Measurements from ENCODE around the gene HTR3A. TPM values are rescaled to one million over a fixed set of nuclear protein-coding genes. Genes with fewer than 3 reads are reported as not detected.

Gene HTR3A
- total and polyA plus RNA-seq, 2 donors (not counting 1 experiment from before 2014, with no cell fraction given): not detected

DNA sequence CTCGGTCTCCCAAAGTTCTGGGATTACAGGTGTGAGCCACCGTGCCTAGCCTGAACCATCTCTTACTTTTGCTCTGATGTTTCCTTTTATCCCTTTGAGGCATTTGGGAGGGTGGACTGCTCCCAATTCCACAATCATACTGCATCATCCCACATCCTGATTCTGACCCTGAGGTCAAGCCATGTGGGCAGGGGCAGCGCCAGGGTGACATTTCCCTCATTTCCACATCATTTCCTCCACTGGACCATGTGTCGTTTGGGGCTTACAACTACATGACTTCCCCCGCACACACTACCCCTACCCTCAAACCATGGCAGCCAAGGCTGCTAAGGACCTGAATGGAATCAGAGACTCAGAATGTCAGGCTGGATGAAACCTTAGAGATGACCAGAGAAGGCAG lies 58.2 kb downstream of the HTR3A start:
- H2AFZ ChIP-seq (ENCODE audit: low read length): no peak overlapping the region
- H3K4me1 ChIP-seq (ENCODE audit: control insufficient read depth, extremely low read depth, insufficient read depth, low read length): no peaks in the 10 kb centered on the region
- H3K9ac ChIP-seq (ENCODE audit: insufficient read depth, low read length): no peak overlapping the region
- no peak overlapping the region for H3K27ac ChIP-seq (ENCODE audit: insufficient read depth, low read length)
- TF ChIP-seq, protein P1, sequence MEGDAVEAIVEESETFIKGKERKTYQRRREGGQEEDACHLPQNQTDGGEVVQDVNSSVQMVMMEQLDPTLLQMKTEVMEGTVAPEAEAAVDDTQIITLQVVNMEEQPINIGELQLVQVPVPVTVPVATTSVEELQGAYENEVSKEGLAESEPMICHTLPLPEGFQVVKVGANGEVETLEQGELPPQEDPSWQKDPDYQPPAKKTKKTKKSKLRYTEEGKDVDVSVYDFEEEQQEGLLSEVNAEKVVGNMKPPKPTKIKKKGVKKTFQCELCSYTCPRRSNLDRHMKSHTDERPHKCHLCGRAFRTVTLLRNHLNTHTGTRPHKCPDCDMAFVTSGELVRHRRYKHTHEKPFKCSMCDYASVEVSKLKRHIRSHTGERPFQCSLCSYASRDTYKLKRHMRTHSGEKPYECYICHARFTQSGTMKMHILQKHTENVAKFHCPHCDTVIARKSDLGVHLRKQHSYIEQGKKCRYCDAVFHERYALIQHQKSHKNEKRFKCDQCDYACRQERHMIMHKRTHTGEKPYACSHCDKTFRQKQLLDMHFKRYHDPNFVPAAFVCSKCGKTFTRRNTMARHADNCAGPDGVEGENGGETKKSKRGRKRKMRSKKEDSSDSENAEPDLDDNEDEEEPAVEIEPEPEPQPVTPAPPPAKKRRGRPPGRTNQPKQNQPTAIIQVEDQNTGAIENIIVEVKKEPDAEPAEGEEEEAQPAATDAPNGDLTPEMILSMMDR (conservative IDR thresholded peaks at IDR 0.05 in 1 of 2, IDR thresholded peaks at IDR 0.05 in 1 of 2; ENCODE audit: low read depth in 1 of 2, low read length in 2 of 2): no peak
- no peak for TF ChIP-seq EZH2 (IDR thresholded peaks at IDR 0.05; ENCODE audit: low read length, missing control alignments)
- H3K4me3 ChIP-seq (replicated peaks in 1 of 4; ENCODE audit: control extremely low read depth in 1 of 4, insufficient read depth in 1 of 4, low read depth in 3 of 4, low read length in 4 of 4): no peak overlapping the region
- H3K79me2 ChIP-seq (ENCODE audit: control insufficient read depth, insufficient read depth, low read length): no peaks in the 10 kb centered on the region
- no peaks in the 10 kb centered on the region for H3K9me3 ChIP-seq (ENCODE audit: control insufficient read depth, insufficient read depth, low read depth, low read length)
- no peaks in the 10 kb centered on the region for H3K27me3 ChIP-seq (ENCODE audit: control insufficient read depth, insufficient read depth, low read length)
- no peak for DNase-seq (ENCODE audit: low read depth in 2 of 2)
- H3K36me3 ChIP-seq (ENCODE audit: control insufficient read depth, insufficient read depth, low read length): no peaks in the 10 kb centered on the region
- H4K20me1 ChIP-seq (ENCODE audit: control insufficient read depth, extremely low read depth, insufficient read depth, low read length): no peaks in the 10 kb centered on the region
- H3K4me2 ChIP-seq (ENCODE audit: extremely low read depth, insufficient read depth, low read length): no peak overlapping the region

DNA sequence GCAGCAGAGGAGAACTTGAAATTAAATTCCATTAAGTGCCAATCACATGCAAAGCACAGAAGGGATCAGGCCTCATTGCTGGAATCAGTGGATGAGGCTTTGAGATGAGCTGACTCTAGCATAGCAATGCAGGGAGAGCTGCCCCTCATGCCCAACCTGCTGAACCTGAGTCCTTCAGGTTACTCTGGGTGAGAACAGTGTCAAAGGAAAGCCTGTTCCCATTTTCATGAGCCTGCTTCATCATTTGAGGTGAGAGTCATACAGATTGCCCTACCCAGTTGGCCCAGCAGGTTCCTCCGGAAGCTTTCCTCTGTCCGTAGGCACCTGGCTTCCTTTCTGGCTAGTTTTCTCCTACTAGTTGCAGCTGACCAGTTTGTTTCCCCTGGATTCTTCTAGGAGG lies 58.7 kb downstream of the HTR3A start:
- no peak for TF ChIP-seq EZH2 (IDR thresholded peaks at IDR 0.05; ENCODE audit: low read length, missing control alignments)
- TF ChIP-seq, protein P1 (conservative IDR thresholded peaks at IDR 0.05 in 1 of 2, IDR thresholded peaks at IDR 0.05 in 1 of 2; ENCODE audit: low read depth in 1 of 2, low read length in 2 of 2): no peak
- no peaks in the 10 kb centered on the region for H3K79me2 ChIP-seq (ENCODE audit: control insufficient read depth, insufficient read depth, low read length)
- no peak overlapping the region for H3K27ac ChIP-seq (ENCODE audit: insufficient read depth, low read length)
- no peak for DNase-seq (ENCODE audit: low read depth in 2 of 2)
- no peak overlapping the region for H3K4me3 ChIP-seq (replicated peaks in 1 of 4; ENCODE audit: control extremely low read depth in 1 of 4, insufficient read depth in 1 of 4, low read depth in 3 of 4, low read length in 4 of 4)
- no peaks in the 10 kb centered on the region for H4K20me1 ChIP-seq (ENCODE audit: control insufficient read depth, extremely low read depth, insufficient read depth, low read length)
- H3K4me2 ChIP-seq (ENCODE audit: extremely low read depth, insufficient read depth, low read length): no peak overlapping the region
- H3K9me3 ChIP-seq (ENCODE audit: control insufficient read depth, insufficient read depth, low read depth, low read length): no peaks in the 10 kb centered on the region
- no peak overlapping the region for H3K9ac ChIP-seq (ENCODE audit: insufficient read depth, low read length)
- H3K36me3 ChIP-seq (ENCODE audit: control insufficient read depth, insufficient read depth, low read length): no peaks in the 10 kb centered on the region
- no peaks in the 10 kb centered on the region for H3K27me3 ChIP-seq (ENCODE audit: control insufficient read depth, insufficient read depth, low read length)
- no peaks in the 10 kb centered on the region for H3K4me1 ChIP-seq (ENCODE audit: control insufficient read depth, extremely low read depth, insufficient read depth, low read length)
- H2AFZ ChIP-seq (ENCODE audit: low read length): no peak overlapping the region

DNA sequence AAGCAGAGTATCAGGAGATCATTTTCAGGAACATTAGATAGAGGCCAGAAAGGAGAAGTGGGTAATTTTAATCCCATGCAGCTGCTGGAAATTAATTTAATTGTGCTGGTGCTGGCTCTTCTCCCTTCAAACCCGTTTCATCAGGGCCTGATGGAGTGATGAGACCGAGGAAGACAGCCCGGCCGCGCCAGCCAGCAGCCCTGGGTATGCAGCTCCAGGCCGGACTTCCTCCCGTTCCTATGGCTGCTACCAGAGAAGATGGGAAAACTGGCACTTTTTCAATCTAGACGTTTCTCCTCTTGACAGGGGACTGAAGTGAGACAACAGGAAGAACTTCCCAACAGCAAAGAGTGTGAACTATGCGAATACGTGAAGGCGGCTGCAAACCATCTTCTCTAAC lies 60.0 kb downstream of the HTR3A start:
- H3K4me1 ChIP-seq (ENCODE audit: control insufficient read depth, extremely low read depth, insufficient read depth, low read length): no peaks in the 10 kb centered on the region
- H3K27me3 ChIP-seq (ENCODE audit: control insufficient read depth, insufficient read depth, low read length): no peaks in the 10 kb centered on the region
- DNase-seq (ENCODE audit: low read depth in 2 of 2): no peak
- no peaks in the 10 kb centered on the region for H3K9me3 ChIP-seq (ENCODE audit: control insufficient read depth, insufficient read depth, low read depth, low read length)
- no peaks in the 10 kb centered on the region for H3K36me3 ChIP-seq (ENCODE audit: control insufficient read depth, insufficient read depth, low read length)
- H2AFZ ChIP-seq (ENCODE audit: low read length): no peak overlapping the region
- no peak overlapping the region for H3K27ac ChIP-seq (ENCODE audit: insufficient read depth, low read length)
- no peaks in the 10 kb centered on the region for H4K20me1 ChIP-seq (ENCODE audit: control insufficient read depth, extremely low read depth, insufficient read depth, low read length)
- H3K79me2 ChIP-seq (ENCODE audit: control insufficient read depth, insufficient read depth, low read length): no peaks in the 10 kb centered on the region
- H3K4me3 ChIP-seq (replicated peaks in 1 of 4; ENCODE audit: control extremely low read depth in 1 of 4, insufficient read depth in 1 of 4, low read depth in 3 of 4, low read length in 4 of 4): no peak overlapping the region
- H3K9ac ChIP-seq (ENCODE audit: insufficient read depth, low read length): no peak overlapping the region
- H3K4me2 ChIP-seq (ENCODE audit: extremely low read depth, insufficient read depth, low read length): no peak overlapping the region
- TF ChIP-seq EZH2 (IDR thresholded peaks at IDR 0.05; ENCODE audit: low read length, missing control alignments): no peak
- TF ChIP-seq, protein P1 (conservative IDR thresholded peaks at IDR 0.05 in 1 of 2, IDR thresholded peaks at IDR 0.05 in 1 of 2; ENCODE audit: low read depth in 1 of 2, low read length in 2 of 2): no peak
